ENCODE measurements around the gene USH2A.

- TF ChIP-seq CTCF (IDR thresholded peaks at IDR 0.05) (no peak), POLR2A (IDR thresholded peaks at IDR 0.05) (no peak)
Measured at GRCh38 chr1:216046336-216046735, 376.9 kb downstream of the USH2A start.

Data from testis (tissue), 2 donors.